ENCODE measurements around the gene SNAP23.
A peak's percentile ranks its signal among the peaks of the same experiment; 100 is the strongest.

The SNAP23 gene

GRCh38 chr15:42495361-42496212 is at the start of gene SNAP23:
Gene SNAP23, plus strand, starts transcription at chr15:42495634. Its CDS starts 16,213 bp downstream, at chr15:42511847.
- no peak for TF ChIP-seq CTCF (IDR thresholded peaks at IDR 0.05; ENCODE audit: low read depth, low read length, missing control alignments)
- peak within 1 kb of the TSS; percentile 84 for H3K4me3 ChIP-seq (replicated peaks; ENCODE audit: low read depth, low read length)
- peak; percentile 84 for DNase-seq (ENCODE audit: extremely low read depth, low read depth)

- no peak overlapping the region for H3K4me3 ChIP-seq (replicated peaks; ENCODE audit: low read depth, low read length)
- DNase-seq (ENCODE audit: extremely low read depth, low read depth) = no peak
- no peak for TF ChIP-seq CTCF (IDR thresholded peaks at IDR 0.05; ENCODE audit: low read depth, low read length, missing control alignments)
These were observed 47.8 kb upstream of the SNAP23 start for GRCh38 chr15:42447599-42447998.

GRCh38 chr15:42448281-42448680 is 47.2 kb upstream of the SNAP23 start:
- H3K4me3 ChIP-seq (replicated peaks; ENCODE audit: low read depth, low read length) = no peak overlapping the region
- no peak for DNase-seq (ENCODE audit: extremely low read depth, low read depth)
- no peak for TF ChIP-seq CTCF (IDR thresholded peaks at IDR 0.05; ENCODE audit: low read depth, low read length, missing control alignments)

- no peak for TF ChIP-seq CTCF (IDR thresholded peaks at IDR 0.05; ENCODE audit: low read depth, low read length, missing control alignments)
- DNase-seq (ENCODE audit: extremely low read depth, low read depth) = no peak
- no peak overlapping the region for H3K4me3 ChIP-seq (replicated peaks; ENCODE audit: low read depth, low read length)
These were observed 45.5 kb upstream of the SNAP23 start for GRCh38 chr15:42449770-42450424.

GRCh38 chr15:42450425-42450790 is 45.0 kb upstream of the SNAP23 start:
- no peak overlapping the region for H3K4me3 ChIP-seq (replicated peaks; ENCODE audit: low read depth, low read length)
- no peak for TF ChIP-seq CTCF (IDR thresholded peaks at IDR 0.05; ENCODE audit: low read depth, low read length, missing control alignments)
- no peak for DNase-seq (ENCODE audit: extremely low read depth, low read depth)

GRCh38 chr15:42453826-42454225 is 41.6 kb upstream of the SNAP23 start:
- no peak for DNase-seq (ENCODE audit: extremely low read depth, low read depth)
- no peak for TF ChIP-seq CTCF (IDR thresholded peaks at IDR 0.05; ENCODE audit: low read depth, low read length, missing control alignments)
- no peak overlapping the region for H3K4me3 ChIP-seq (replicated peaks; ENCODE audit: low read depth, low read length)

All from HFF-Myc (cell line).